Liver (tissue), 2 donors: Measurements from ENCODE around the gene MED20.

Source experiments
- TF ChIP-seq, protein P1 (sequence below): fragments of 150-350 bp; IDR thresholded peaks from 2 replicates; pipeline ENCODE4 v1.5.1; 2017; ENCODE audit warnings: improper control_type of control experiment, low read depth, low read length; ENCODE audit not compliant: missing input control
- TF ChIP-seq, protein P2 (sequence below): IDR thresholded peaks from 2 replicates; pipeline ENCODE4 v1.6.1; 2016; ENCODE audit warnings: antibody characterized with exemption
- donor health status: healthy.

DNA sequence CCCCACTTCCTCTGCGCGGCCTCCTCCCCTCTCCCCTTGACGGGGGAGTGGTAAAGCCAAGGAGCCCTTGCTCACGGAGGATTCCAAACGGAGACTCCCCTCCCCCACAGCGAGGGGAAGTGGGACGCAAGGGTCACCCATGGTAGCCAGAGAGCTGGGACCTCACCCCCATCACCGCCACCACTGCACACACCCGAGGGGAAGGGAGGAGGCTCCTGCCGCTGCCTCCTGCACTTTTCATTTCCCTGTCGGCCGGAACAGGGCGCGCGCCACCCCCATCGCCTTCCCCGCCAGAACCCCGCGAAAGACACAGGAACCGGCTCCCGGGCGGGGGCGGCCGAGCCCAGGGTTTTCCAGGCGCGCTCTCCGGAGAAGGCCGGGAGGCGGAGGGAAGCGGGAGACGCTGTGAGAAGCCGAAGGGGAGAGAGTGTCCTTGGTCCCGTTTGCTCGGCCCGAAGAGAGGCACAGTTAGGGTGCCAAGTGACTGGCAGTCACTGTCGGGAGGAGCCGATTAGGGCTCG, 19.9 kb upstream of the MED20 start:
- TF ChIP-seq, protein P1, sequence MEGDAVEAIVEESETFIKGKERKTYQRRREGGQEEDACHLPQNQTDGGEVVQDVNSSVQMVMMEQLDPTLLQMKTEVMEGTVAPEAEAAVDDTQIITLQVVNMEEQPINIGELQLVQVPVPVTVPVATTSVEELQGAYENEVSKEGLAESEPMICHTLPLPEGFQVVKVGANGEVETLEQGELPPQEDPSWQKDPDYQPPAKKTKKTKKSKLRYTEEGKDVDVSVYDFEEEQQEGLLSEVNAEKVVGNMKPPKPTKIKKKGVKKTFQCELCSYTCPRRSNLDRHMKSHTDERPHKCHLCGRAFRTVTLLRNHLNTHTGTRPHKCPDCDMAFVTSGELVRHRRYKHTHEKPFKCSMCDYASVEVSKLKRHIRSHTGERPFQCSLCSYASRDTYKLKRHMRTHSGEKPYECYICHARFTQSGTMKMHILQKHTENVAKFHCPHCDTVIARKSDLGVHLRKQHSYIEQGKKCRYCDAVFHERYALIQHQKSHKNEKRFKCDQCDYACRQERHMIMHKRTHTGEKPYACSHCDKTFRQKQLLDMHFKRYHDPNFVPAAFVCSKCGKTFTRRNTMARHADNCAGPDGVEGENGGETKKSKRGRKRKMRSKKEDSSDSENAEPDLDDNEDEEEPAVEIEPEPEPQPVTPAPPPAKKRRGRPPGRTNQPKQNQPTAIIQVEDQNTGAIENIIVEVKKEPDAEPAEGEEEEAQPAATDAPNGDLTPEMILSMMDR = no peak
- TF ChIP-seq, protein P2, sequence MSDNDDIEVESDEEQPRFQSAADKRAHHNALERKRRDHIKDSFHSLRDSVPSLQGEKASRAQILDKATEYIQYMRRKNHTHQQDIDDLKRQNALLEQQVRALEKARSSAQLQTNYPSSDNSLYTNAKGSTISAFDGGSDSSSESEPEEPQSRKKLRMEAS = no peak
